Astrocyte of the hippocampus (primary cell): ENCODE data around the gene CDHR4.
"Not testable (repeated sequence)": the region's sequence is repeated elsewhere in the genome, so short reads cannot be mapped to it uniquely, and the experiment has no call there.

Source experiments
- DNase-seq: peaks from one replicate; pipeline ENCODE4 v3.0.0; 2011; ENCODE audit warnings: low read depth, low spot score

Gene CDHR4

DNA sequence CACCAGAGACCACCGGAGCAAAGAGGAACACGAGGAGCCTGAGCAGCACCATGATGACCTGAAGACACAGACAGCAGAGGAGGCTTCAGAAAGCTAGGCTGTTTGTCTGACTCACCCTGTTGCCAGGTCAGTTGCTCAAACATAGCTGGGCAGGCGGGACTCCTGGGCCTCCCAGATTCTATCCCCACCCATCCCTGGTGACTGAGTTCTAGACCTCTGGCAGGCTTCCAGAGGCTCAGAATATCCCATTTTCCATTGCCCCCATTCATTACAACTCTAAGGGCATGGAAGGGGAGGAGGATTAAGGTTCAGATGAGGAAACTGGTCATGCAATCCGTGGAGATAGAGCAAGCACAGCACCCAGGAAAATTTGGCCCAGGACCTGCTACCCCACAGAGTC lies at the start of gene CDHR4:
CDHR4 (minus strand) TSS at position 113 of the 400 bp plus-strand sequence; CDS start at position 52, 61 bp downstream.
- DNase-seq, result peak; percentile 33

DNA sequence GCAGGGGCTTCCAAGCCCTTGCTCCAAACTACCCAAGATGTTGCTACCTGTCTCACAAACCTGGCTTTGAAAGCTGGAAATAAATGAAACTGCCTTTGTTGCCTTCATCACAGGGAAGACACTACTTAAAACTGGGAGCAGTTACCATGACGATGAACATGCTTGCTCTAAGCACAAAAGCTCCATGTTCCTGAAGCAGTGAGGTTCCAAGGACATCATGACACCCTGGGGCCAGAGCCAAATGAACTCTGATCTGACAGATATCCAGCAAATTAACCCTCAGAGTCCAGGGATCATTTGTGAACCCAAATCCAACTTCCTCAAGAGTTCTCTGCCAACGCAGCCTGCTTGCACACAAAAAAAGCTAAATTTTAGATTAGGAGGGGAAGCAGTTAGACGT lies 46.0 kb upstream of the CDHR4 start:
- DNase-seq, result no peak

DNA sequence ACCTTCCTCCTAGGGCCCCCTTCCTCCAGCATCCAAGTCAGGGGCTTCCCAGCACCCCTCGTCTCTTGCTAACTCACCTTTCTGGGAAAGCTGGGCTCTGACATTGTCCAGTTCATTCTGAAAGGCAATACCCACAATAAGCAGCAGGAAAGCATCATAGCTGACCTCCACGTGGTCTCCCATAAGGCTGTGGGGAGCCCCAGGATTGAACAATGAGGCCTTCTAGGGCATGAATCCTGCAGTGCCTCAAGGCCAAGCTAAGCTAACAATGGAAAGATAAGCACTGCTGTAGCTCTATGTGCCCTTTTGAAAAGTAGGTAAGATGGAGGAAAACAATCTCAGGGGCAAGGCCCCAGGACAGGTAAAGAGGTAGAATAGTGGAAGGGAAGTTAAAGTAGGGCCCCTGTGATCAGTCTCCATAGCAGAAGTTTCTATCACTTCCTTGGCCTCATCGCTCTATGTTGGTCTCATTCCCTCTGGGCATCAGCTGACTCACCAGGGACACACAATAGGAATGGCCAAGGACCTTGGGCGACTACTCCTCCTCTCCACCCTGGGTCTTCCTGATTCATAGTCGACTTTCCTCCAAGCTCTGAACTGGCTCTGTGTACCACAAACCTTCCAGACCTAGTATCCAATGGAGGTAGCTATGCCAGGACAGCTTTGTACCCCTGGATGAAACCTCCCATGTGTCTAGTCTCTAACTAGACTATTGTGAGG lies 45.0 kb upstream of the CDHR4 start:
- no peak for DNase-seq

DNA sequence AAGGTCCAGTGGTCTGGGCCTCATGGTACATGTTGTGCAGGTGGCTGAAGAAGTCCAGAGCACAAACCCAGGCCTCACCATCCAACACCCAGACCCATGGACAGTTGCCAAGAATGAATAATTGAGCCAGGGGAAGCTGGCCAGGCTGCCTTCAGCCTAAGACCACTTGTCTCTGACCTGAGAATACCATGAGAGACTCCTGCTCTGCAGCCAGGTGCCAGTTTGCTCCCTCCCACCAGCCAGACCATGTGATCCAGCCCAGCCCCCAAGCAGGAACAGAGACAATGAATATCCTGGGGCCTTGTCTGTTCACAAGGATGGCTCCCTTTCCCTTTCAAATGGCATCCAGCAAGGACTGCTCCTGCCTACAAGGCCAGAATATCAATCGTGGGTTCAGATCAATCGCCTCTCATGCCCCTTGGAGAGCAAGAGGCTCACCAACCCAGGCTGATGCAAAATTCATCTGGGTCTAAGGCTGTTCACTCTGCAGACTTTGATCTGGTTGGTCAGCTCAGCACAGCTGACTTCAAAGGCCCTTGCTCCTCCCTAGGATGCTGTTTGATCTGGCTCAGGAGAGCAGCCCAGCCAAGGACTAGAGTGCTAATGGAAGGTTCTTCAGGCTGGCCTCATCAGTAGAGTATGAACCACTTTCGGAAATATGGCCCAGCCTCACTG lies 43.3 kb upstream of the CDHR4 start:
- DNase-seq, result no peak

GRCh38 chr3:49841806-49842205 lies 42.1 kb upstream of the CDHR4 start:
- DNase-seq, result no peak

- peak; percentile 33 for DNase-seq
Observed at GRCh38 chr3:49841126-49841696, 41.5 kb upstream of the CDHR4 start.

DNA sequence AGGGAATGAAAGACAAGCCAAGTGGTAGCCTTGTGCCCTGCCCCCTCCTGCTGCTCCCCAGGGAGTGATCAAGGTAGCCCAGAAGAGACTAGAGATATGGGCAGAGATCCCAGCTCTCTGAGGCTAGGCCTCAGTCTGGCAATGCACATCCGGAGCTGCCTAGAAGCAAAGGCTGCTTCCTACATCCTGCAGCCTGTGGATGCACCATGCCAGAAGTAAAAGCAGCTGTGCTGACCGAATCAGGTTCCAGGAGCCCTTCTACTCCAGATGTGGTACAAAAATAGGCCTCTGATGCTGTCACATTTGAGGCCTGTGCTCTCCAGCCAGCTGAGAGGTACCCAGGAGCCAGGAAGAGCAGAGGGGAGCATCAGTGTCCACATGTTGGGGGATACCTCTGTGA lies 40.7 kb upstream of the CDHR4 start:
- DNase-seq, result no peak

DNA sequence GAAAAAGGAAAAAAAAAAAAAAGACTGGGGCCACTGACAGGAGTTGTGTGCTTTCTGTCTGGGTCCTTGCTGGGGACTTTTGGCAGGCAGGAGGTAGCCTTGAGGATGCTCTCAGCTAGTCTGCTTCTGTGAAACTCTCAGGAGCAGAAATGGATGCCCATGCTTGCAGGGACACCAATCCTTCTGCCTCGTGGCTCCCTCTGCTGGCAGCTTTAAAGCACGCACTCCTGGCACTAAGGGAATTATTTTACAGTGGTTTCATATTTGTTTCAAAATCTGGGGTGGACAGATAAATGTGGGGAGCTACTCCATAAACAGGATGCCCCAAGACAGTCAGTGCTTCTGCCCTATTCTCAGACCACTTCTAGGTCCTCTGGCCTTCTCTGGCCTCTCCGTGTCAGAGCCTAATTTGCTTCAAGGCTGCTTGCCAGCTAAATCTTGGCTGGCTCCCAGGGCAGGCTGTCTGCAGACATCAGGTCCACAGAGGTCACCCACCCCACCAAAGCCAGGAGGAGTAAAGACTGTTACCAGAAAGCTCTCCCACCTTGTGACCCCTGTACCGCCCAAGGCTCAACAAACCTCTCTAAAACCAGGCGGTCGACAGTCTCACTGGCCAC lies 39.6 kb upstream of the CDHR4 start:
- peak; percentile 86 for DNase-seq

DNA sequence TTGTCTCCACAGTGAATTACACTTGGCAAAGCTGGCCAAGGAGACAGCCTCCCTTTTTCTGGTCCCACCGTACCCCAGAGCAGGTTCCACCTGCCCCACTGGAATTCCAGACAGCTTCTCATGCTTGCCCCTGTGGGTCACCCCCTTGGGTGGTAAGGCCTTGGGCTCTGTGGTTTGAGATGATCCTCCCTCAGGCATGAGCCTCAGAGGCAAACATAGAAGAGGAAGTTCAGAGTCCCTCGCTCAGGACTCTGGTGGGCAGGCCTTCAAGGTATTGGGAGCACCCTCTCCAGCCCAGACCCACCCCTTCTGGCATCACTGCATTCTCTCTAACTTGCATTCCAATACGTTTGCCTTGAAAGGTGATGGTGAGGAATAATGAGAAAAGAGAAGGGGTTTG lies 31.7 kb upstream of the CDHR4 start:
- DNase-seq, result no peak

GRCh38 chr3:49826016-49826415 lies 26.3 kb upstream of the CDHR4 start:
- no peak for DNase-seq

DNA sequence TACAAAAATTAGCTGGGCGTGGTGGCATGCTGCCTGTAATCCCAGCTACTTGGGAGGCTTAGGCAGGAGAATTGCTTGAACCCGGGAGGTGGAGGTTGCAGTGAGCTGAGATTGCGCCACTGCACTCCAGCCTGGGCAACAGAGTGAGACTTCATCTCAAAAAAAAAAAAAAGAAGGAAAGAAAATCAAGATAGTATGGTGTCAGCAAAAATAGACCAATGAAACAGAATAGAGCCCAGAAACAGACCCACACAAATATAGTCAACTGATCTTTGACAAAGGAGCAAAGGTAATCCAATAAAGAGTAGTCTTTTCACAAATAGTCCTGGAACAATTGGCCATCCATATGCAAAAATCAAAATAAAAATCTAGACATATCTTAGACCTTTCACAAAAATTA lies 23.5 kb upstream of the CDHR4 start:
- not testable (repeated sequence) for DNase-seq

- DNase-seq, result peak; percentile 84
Observed at GRCh38 chr3:49813497-49814174, 14.0 kb upstream of the CDHR4 start, which contains the start of gene UBA7. Gene UBA7, minus strand, starts transcription at chr3:49813953. Its CDS starts 166 bp downstream, at chr3:49813787.

- no peak for DNase-seq
Observed at GRCh38 chr3:49812916-49813496, 13.3 kb upstream of the CDHR4 start.

GRCh38 chr3:49807431-49808114 lies 7.9 kb upstream of the CDHR4 start:
- DNase-seq, result no peak

DNA sequence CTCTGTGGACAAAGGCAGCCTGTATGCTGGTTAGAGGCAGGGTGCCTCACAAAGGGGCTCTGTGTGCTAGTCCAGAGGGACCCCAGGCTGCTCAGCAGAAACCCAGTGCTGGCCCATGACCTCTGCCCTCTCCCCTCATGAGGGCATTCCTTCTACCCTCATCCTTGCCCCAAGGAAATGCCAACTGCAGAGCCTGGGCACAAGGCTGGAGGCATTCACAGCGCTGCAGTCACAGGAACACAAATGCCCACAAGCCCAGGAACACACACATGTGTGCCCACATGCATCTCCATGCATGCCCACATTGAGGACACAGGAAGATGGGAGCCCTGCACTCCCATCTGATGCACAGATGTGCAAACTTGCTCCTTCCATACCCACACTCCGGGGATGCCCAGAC lies 7.2 kb upstream of the CDHR4 start:
- no peak for DNase-seq

DNA sequence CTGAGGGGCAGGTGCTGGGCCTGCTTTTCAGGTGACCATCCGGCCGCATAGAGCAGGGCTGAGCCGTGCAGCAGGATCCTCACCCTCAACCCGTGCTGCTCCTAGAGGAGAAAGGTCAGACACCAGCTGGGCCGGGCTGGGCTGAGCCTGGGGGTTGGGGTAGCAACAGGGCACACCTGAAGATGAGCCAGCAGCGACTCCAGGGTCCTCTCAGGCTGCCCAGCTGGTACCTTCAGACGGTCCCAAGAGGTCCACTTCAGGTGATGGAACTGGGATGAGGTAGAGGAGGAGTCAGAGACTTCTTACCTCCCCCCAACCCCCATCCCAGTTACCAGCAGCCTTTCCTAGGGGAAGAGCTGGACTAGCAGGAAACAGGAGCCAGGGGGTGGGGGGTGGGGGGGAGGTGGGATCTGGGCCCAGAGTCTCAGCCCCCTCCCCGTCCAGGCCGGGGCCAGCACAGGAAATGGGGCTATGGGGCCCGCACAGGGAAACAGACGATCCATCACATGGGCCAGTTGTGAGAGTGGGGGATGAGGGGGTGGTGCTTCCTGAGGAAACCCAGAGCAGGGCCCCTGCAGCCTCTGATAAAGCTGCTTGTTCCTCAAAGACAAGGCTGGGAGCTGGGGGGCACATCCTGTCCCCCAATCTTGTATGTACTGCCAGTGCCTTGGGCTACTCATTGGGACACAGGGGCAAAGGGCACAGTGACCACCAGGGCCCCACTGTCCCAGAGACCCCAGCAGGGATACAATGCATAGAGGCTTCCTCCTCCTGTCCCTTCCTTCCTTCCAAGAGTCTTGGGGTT lies 6.4 kb upstream of the CDHR4 start:
- no peak for DNase-seq

DNA sequence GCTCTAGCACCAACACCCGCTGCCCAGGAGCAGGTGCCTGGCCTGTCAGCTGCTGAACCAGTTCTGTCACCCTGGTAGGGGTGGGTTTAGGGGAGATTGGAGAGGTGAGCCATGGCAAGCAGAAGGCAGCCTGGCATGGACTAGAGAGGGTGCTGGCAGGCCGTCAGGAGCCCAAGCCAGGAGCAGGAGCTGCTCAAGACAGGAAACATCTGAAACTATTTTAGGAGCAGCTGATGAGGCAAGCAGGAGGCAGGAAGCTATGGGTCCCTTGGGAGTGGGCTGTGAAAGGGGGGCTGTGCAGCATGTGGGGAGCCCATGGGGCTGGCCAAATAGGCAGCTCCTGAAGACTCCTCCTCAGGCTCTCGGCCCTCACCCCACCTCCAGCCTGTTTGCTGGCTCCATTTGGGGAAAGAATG lies 5.7 kb upstream of the CDHR4 start:
- no peak for DNase-seq

DNA sequence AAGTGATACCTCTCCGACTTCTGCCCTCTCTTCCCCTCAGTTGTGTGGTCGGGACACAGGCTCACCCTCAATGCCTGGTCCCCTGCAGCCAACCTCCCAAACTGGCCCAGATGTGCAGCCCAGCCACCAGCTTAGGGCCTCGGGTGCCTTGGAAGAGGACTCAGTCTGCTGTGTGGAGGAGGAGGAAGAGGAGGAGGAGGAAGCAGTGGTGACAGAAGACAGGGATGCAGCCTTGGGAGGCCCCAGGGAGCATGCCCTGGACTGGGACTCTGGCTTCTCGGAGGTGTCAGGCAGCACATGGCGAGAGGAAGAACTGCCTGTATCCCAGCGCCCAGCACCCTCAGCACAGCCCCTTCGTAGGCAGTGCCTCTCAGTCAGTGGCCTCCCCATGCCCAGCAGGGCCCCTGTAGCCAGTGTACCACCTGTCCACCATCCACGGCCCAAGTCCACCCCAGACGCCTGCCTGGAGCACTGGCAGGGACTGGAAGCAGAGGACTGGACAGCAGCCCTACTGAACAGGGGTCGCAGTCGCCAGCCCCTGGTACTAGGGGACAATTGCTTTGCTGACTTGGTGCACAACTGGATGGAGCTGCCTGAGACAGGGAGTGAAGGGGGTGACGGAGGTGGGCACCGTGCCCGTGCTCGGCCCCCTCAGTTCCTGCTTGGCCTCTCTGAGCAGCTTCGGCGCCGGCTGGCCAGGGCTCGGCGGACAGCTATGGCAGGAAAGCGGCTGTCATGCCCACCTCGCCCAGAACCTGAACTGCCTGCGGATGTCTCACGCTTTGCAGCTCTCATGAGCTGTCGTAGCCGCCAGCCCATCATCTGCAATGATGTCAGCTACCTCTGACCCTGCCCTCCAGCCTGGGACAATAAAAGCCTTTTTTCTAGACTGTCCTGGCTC lies 4.7 kb upstream of the CDHR4 start:
- no peak for DNase-seq
